Lower leg skin (tissue), 4 donors: ENCODE data around the gene ACTL8. TPM values are rescaled to one million over a fixed set of nuclear protein-coding genes. Genes with fewer than 3 reads are reported as not detected.
A peak's percentile ranks its signal among the peaks of the same experiment; 100 is the strongest.

Experiments
- DNase-seq, 2 donors: peaks; one replicate each; pipeline ENCODE4 v3.0.0-alpha.2; 2019; ENCODE audit warnings: low spot score in 2 of 2
- H3K4me3 ChIP-seq: fragments of 200-600 bp; sonication (generic); 2 replicates; pipeline ENCODE4 v1.5.1; 2017; ENCODE audit warnings: mild to moderate bottlenecking, low read depth; ENCODE audit not compliant: poor library complexity, severe bottlenecking
- CTCF ChIP-seq, 3 donors: fragments of 450-650 bp; IDR thresholded peaks; one replicate each; pipeline ENCODE4 v1.5.1; 2016; ENCODE audit warnings: antibody characterized with exemption in 3 of 3, mild to moderate bottlenecking in 3 of 3, moderate library complexity in 2 of 3
- POLR2A ChIP-seq, 2 donors: fragments of 450-650 bp; IDR thresholded peaks; one replicate each; pipeline ENCODE4 v1.6.1; 2016 to 2017; ENCODE audit warnings: antibody characterized with exemption in 2 of 2, mild to moderate bottlenecking in 1 of 2, moderate library complexity in 1 of 2
- WGBS, 2 donors: methylation state at CpG; one replicate each; pipeline ENCODE4 v1.1.5; 2018; 5-methylcytosine and 5-hydroxymethylcytosine counted together
- intact Hi-C: fragments of 100-400 bp; cut with DNase I; formaldehyde crosslinking; loops from one replicate; pipeline ENCODE4 v1.15.0; 2023; ENCODE audit warnings: low total_unique reads
- total RNA-seq, 4 donors: library from RNA; depleted of rRNA; stranded (reverse); fragments of >200 nt; gene quantifications; one replicate each; pipeline ENCODE4 v1.1.0, GENCODE V29; 2016

The ACTL8 gene
- total RNA-seq, 4 donors from 2014 or later: not detected

GRCh38 chr1:17822741-17823426 lies 67.8 kb downstream of the ACTL8 start:
- no peak overlapping the region for H3K4me3 ChIP-seq
- TF ChIP-seq CTCF (IDR thresholded peaks at IDR 0.05) (no peak), POLR2A (IDR thresholded peaks at IDR 0.05) (no peak)
- 90 to 94% methylated on average over 19 to 22 of the region's 22 CpGs for WGBS, 2 donors
- peak in 1 of 2 donors; percentile 39 for DNase-seq
- intact Hi-C loops: no loop called here

- WGBS, 2 donors: 74 to 78% methylated on average over 30 to 33 of the region's 33 CpGs
- TF ChIP-seq POLR2A (IDR thresholded peaks at IDR 0.05) (no peak), CTCF (IDR thresholded peaks at IDR 0.05) (no peak)
- H3K4me3 ChIP-seq: no peak overlapping the region
- peak in 1 of 2 donors; percentile 69 for DNase-seq
- intact Hi-C loops: no loop called here
Observed at GRCh38 chr1:17825273-17826164, 70.4 kb downstream of the ACTL8 start.

- no peak overlapping the region for H3K4me3 ChIP-seq
- TF ChIP-seq CTCF (IDR thresholded peaks at IDR 0.05): no peak
- intact Hi-C loops: no loop called here
- 28 to 38% methylated on average over 13 to 16 of the region's 16 CpGs for WGBS, 2 donors
- peak in 1 of 2 donors; percentile 77 for DNase-seq
Observed at GRCh38 chr1:17826165-17826488, 71.0 kb downstream of the ACTL8 start.

GRCh38 chr1:17828991-17829390 lies 73.9 kb downstream of the ACTL8 start:
- WGBS, 2 donors: 37 to 45% methylated on average over 4 of the region's 4 CpGs
- peak in 1 of 2 donors; percentile 42 for DNase-seq
- no peak for TF ChIP-seq POLR2A (IDR thresholded peaks at IDR 0.05)
- no peak for TF ChIP-seq CTCF (IDR thresholded peaks at IDR 0.05)
- intact Hi-C loops: no loop called here
- no peak overlapping the region for H3K4me3 ChIP-seq

GRCh38 chr1:17829579-17829978 lies 74.4 kb downstream of the ACTL8 start:
- TF ChIP-seq CTCF (IDR thresholded peaks at IDR 0.05): no peak
- TF ChIP-seq POLR2A (IDR thresholded peaks at IDR 0.05): no peak
- H3K4me3 ChIP-seq: no peak overlapping the region
- intact Hi-C loops: no loop called here
- peak in 1 of 2 donors; percentile 42 for DNase-seq
- 42 to 45% methylated on average over 6 of the region's 6 CpGs for WGBS, 2 donors
